Activated CD4-positive, alpha-beta T cell treated with anti-CD3 and anti-CD28 coated beads for 1 hour (primary cell): ENCODE results near the gene NCBP3.
"Not testable (repeated sequence)": the region's sequence is repeated elsewhere in the genome, so short reads cannot be mapped to it uniquely, and the experiment has no call there.

ENCODE experiments used
- DNase-seq: peaks from one replicate; pipeline ENCODE4 v3.0.0-alpha.2; 2020

Gene NCBP3

DNA sequence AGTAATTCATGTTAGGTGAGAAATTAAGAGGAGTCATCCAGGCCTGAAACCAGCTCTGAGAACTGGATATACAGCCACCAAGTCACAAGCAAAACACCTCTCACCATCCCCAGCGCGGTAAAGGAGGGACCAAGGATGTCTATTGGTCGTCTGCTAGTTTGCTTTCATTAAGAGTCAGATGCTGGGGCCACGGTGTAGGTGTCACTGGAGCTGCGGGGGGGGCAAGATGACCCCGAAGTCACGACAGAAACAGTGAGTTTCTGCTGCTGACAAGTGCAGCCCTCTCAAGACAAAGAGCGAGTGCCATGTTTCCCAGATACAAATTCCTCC, 790 bp downstream of the NCBP3 start:
- no peak for DNase-seq

DNA sequence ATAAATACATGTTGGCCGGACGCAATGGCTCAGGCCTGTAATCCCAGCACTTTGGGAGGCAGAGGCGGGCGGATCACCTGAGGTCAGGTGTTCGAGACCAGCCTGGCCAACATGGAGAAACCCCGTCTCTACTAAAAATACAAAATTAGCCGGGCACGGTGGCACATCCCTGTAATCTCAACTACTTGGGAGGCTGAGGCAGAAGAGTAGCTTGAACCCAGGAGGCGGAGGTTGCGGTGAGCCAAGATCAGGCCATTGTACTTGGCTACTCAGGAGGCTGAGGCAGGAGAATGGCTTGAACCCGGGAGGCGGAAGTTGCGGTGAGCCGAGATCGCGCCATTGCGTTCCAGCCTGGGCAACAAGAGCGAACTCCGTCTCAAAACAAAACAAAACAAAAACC, 1.5 kb downstream of the NCBP3 start:
- not testable (repeated sequence) for DNase-seq

DNA sequence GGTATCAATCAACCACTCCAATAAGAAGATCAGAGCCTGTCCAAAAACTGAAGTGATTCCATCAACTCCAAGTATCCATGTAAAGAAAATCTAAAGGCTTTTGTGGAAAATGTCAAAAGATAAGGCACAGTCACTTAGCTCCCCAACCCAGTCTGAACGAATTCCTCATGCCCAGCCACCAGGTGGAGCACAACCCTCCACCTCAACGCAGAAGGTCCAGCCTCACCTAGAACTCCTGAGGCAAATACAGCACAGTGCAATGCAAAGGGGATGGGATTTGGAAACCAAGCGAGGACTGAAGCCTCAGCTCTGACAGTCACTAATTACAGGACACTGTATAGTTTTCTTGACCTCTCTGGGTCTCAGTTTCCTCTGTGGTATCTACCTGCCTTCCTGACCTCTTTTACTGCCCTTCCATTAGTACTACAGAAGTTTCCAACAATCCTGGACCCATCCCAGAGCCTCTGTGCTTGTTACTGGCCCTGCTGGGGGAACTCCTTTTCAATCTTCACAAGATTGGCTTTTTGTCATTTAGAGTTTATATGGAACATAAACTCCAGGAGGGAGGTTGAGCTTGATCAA, 2.0 kb downstream of the NCBP3 start:
- peak; percentile 32 for DNase-seq

DNA sequence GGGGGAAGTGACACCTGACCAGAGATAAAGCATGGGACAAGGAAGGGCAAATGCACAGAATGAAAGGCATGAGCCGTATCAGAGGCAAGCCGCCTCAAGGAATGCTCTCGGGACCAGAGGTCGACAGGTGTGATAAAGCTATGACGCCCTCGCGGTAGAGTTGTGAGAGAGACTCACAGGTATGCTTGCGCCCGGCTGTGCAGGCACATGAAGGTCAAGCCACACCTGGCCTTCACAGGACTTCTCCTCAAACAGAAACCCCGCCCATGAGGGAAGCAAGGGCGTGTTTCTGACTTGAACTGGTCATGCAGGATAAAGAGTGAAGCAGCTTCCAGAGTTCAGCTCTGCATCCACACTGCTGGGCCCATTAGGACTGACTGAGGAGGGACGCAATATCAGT, 7.8 kb downstream of the NCBP3 start:
- no peak for DNase-seq

DNA sequence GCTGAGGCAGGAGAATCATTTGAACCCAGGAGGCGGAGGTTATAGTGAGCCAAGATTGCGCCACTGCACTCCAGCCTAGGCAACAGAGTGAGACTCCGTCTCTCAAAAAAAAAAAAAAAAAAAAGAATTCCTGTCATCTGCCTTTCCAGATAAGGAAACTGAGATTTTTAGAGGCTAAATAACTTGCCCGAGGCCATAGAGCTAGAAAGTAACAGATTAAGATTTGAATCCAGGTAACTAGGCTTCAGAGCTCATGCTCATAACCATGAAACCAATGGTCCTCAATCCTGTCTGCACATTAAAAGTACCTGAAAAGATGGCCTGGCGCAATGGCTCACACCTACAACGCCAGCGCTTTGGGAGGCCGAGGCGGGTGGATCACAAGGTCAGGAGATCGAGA, 9.5 kb downstream of the NCBP3 start:
- no peak for DNase-seq

DNA sequence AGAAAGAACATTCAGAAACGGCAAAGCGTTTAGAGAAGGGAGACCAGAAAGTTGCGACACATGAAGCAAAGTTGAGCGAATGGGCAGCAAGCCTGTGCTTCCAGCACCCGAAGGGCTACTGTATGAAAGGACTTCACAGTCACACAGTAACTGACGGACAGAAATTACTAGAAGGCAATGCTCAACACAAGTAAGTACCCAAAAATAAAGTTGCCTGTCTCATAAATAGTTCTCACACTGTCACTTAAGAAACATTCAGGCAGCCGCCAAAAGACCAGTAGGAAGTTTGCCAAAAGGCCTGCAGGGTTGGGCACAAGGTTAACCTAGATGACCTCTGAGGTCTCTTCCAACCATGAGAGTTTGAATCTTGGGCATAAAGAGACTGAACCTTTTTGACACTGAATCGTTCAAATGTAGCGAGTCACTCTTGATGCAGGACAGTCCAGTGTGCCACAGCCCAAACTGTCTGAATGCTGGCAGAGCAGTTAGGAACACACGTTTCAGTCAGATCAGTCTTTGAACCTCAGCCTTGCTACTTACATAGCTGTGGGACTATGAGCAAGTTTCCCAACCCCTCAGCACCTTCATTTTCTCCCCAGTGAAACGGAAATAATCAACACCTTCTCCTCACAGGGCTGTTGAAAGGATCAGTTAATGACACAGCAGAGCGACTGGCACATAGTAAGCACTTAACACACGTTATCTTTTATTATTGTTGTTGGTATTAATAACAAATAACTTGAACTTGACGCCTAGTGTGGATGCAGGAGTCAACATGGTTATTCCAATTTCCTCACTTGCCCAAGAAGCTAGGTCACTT, 10.4 kb downstream of the NCBP3 start:
- no peak for DNase-seq

DNA sequence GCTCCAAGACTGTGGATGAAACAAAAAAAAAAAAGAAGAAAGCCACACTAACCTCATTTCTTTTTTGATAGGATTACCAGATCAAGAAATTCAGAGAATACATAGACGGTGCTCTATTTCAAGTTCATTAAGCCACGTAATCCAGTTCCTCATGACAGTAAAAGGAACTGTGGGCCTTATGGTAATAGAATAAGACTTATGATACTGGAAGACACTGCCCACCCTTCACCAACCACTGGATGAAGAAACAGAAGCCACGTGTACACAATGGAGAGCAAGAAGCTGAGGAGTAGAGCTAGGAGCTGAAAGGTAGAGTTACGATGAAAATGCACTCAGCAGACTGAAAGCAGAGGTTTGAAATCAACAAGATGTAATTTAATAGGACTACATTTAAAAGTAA, 11.2 kb downstream of the NCBP3 start:
- no peak for DNase-seq

- no peak for DNase-seq
Measured at GRCh38 chr17:3828852-3829232, 17.2 kb downstream of the NCBP3 start.

- no peak for DNase-seq
Measured at GRCh38 chr17:3828151-3828851, 17.7 kb downstream of the NCBP3 start.

GRCh38 chr17:3827124-3827773, 18.8 kb downstream of the NCBP3 start:
- peak; percentile 36 for DNase-seq

DNA sequence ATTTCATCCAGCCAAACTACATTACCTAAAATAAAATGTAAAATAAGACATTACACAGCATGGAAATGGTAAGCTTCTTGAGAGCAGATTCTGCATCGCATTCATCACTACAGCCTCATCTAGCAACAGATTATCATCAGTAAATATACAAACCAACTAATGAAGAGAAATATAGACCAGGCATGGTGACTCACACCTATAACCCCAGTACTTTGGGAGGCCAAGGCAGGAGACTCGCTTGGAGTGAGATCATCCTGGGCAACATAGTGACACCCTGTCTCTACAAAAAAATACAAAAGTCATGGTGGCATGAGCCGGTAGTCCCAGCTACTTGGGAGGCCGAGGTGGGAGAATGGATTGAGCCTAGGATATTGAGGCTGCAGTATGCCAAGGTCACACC, 19.9 kb downstream of the NCBP3 start:
- no peak for DNase-seq

- DNase-seq, result no peak
Measured at GRCh38 chr17:3821101-3821500, 24.9 kb downstream of the NCBP3 start.

- DNase-seq, result no peak
Measured at GRCh38 chr17:3818786-3819185, 27.3 kb downstream of the NCBP3 start.

- no peak for DNase-seq
Measured at GRCh38 chr17:3817851-3818605, 28.0 kb downstream of the NCBP3 start.

GRCh38 chr17:3815925-3816324, 30.1 kb downstream of the NCBP3 start:
- DNase-seq, result no peak

DNA sequence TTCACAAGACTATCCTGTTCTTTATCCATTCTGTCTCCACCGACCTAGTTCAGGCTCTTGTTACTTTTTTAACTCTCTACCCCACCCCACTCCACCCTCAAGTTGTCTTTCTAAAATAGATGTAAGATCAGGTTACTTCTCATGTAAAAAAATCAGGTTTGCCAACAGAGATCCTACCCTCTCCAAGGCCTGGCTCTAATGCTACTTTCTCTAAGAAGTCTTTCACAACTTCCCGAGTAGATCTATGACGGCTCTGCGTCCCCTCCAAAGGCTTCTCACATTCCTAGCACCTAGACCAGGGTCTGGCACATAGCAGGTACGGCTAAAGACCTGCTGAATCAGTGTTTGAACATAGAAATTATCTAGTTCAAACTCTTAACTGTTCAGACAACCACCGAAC, 30.9 kb downstream of the NCBP3 start:
- DNase-seq, result no peak

DNA sequence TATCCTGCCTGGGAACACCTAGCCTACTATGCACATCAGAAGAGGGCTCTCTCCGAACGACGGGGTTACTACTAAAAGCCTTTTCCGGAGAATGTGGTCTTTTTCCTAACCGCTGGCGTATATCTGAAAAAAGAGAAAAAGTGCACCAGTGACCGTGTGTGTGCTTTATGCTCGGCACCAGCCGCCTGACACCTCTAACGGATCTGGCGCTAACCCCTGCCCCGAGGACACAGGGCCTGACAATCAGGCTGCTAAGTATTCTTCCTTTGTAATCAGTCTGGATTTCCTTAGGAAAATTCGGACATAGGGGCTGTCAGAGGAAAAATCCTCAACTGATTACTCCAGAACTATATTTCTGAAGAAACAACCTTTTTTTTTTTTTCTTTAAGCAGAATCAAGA, 31.7 kb downstream of the NCBP3 start:
- no peak for DNase-seq

DNA sequence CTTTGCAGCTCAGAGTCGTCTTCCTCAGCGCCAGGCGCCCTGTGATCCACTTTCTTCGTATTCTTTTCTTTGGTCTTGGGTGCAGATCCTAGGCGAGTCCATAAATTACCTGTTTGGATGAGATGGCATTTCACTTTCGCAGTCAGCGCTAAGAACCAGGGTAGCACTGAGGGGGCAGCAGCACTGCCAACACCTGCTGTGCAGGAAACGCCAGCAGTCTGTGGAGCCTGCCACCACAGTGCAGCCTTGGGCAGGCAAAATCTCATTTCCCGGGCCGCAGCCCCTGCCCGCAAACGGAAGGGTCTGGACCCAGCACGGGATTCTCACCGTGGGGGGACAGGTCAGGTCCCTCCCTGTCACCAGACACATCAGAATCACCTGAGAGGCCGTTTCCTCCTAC, 32.9 kb downstream of the NCBP3 start:
- DNase-seq, result no peak

- DNase-seq, result no peak
Measured at GRCh38 chr17:3812771-3813170, 33.3 kb downstream of the NCBP3 start.

GRCh38 chr17:3812284-3812683, 33.8 kb downstream of the NCBP3 start:
- DNase-seq, result no peak

GRCh38 chr17:3810019-3810418, 36.0 kb downstream of the NCBP3 start:
- no peak for DNase-seq

- DNase-seq, result no peak
Measured at GRCh38 chr17:3809135-3809534, 36.9 kb downstream of the NCBP3 start.

GRCh38 chr17:3808701-3809100, 37.3 kb downstream of the NCBP3 start:
- DNase-seq, result no peak
